ENCODE data around the gene PIGU.

GRCh38 chr20:34706302-34706875 is 29.5 kb upstream of the PIGU start:
- TF ChIP-seq CTCF (IDR thresholded peaks at IDR 0.05; ENCODE audit: insufficient read depth, low read length, poor library complexity, severe bottlenecking) = no peak
- TF ChIP-seq EZH2phosphoT487 (conservative IDR thresholded peaks at IDR 0.05; ENCODE audit: low read length) = no peak
